NCI-H2029 treated with DMSO at 0.1 percent for 48 hours (cell line): ENCODE data around the gene YTHDF1.
A peak's percentile ranks its signal among the peaks of the same experiment; 100 is the strongest.
"Not testable (repeated sequence)": the region's sequence is repeated elsewhere in the genome, so short reads cannot be mapped to it uniquely, and the experiment has no call there.

ENCODE experiments used
- DNase-seq: peaks from one replicate; lab custom pipeline; 2025; lab: John Stamatoyannopoulos, UW

The YTHDF1 gene

GRCh38 chr20:63226042-63226943 is 10.4 kb upstream of the YTHDF1 start:
- DNase-seq = no peak

GRCh38 chr20:63225082-63225454 is 9.1 kb upstream of the YTHDF1 start:
- no peak for DNase-seq

- peak; percentile 28 for DNase-seq
Observed at GRCh38 chr20:63224412-63225081, 8.6 kb upstream of the YTHDF1 start.

GRCh38 chr20:63223826-63224207 is 7.9 kb upstream of the YTHDF1 start:
- DNase-seq = no peak

- DNase-seq = no peak
Observed at GRCh38 chr20:63223121-63223825, 7.3 kb upstream of the YTHDF1 start.

- DNase-seq = no peak
Observed at GRCh38 chr20:63222541-63222940, 6.6 kb upstream of the YTHDF1 start.

GRCh38 chr20:63221400-63222053 is 5.6 kb upstream of the YTHDF1 start:
- DNase-seq = not testable (repeated sequence)

GRCh38 chr20:63220696-63221399 is 4.9 kb upstream of the YTHDF1 start:
- DNase-seq = no peak

GRCh38 chr20:63219866-63220521 is 4.1 kb upstream of the YTHDF1 start:
- DNase-seq = no peak

- DNase-seq = no peak
Observed at GRCh38 chr20:63219447-63219821, 3.5 kb upstream of the YTHDF1 start.

- DNase-seq = no peak
Observed at GRCh38 chr20:63218701-63219446, 2.9 kb upstream of the YTHDF1 start.

GRCh38 chr20:63217706-63218105 is 1.8 kb upstream of the YTHDF1 start:
- DNase-seq = no peak

- no peak for DNase-seq
Observed at GRCh38 chr20:63216849-63217471, 1.0 kb upstream of the YTHDF1 start.

GRCh38 chr20:63215101-63216040 is 560 bp downstream of the YTHDF1 start:
- peak; percentile 6 for DNase-seq

GRCh38 chr20:63214514-63214913 is 1.4 kb downstream of the YTHDF1 start:
- DNase-seq = no peak

- no peak for DNase-seq
Observed at GRCh38 chr20:63212792-63213191, 3.1 kb downstream of the YTHDF1 start.

GRCh38 chr20:63212393-63212730 is 3.6 kb downstream of the YTHDF1 start:
- no peak for DNase-seq

GRCh38 chr20:63210011-63210605 is 5.8 kb downstream of the YTHDF1 start:
- DNase-seq = no peak
